Loucy (cell line): Measurements from ENCODE around the gene GNB1L.

ENCODE experiments used
- CTCF ChIP-seq: fragments of 200-600 bp; sonication (generic); conservative IDR thresholded peaks from 2 replicates; pipeline ENCODE4 v1.5.1; 2014; ENCODE audit warnings: mild to moderate bottlenecking, antibody characterized with exemption, low read length
- EZH2phosphoT487 ChIP-seq: fragments of 200-600 bp; IDR thresholded peaks from 2 replicates; pipeline ENCODE4 v1.6.1; 2018; ENCODE audit warnings: antibody characterized with exemption, mild to moderate bottlenecking, moderate library complexity, borderline replicate concordance

- TF ChIP-seq CTCF (no peak), EZH2phosphoT487 (no peak)
These were observed 22.4 kb upstream of the GNB1L start for GRCh38 chr22:19876941-19877625.
